Activated naive CD8-positive, alpha-beta T cell treated with anti-CD3 and anti-CD28 coated beads, Interleukin-2, amount 10 ng/mL, durations not matched to agents 7 days and 5 days (primary cell): ENCODE measurements around the gene PAAF1. TPM values are rescaled to one million over a fixed set of nuclear protein-coding genes. Genes with fewer than 3 reads are reported as not detected.
"Not testable (repeated sequence)": the region's sequence is repeated elsewhere in the genome, so short reads cannot be mapped to it uniquely, and the experiment has no call there.

Experiments used
- ATAC-seq: fragments of 150-1000 bp; cut with Tn5 transposase; one replicate; pipeline ENCODE4 v1.10.0; 2021; ENCODE audit warnings: low read depth, moderate library complexity
- POLR2A ChIA-PET: fragments of 350-600 bp; sonication (Branson Sonifier 250); formaldehyde crosslinking; loops from one replicate; lab custom pipeline; 2021; ENCODE audit warnings: antibody characterized with exemption; lab: Charles Lee
- DNase-seq: peaks from one replicate; pipeline ENCODE4 v3.0.0; 2021
- H3K27ac Mint-ChIP-seq: one replicate; pipeline ENCODE4 v1.8.0; 2022; ENCODE audit warnings: mild to moderate bottlenecking, mixed read lengths
- H3K27me3 Mint-ChIP-seq: one replicate; pipeline ENCODE4 v1.8.0; 2022; ENCODE audit warnings: mild to moderate bottlenecking, moderate library complexity, mixed read lengths
- H3K36me3 Mint-ChIP-seq: one replicate; pipeline ENCODE4 v1.8.0; 2021; ENCODE audit warnings: mild to moderate bottlenecking, mixed read lengths
- H3K4me1 Mint-ChIP-seq: one replicate; pipeline ENCODE4 v1.8.0; 2021; ENCODE audit warnings: mixed read lengths
- H3K4me3 Mint-ChIP-seq: one replicate; pipeline ENCODE4 v1.8.0; 2022; ENCODE audit warnings: mild to moderate bottlenecking, moderate library complexity, mixed read lengths
- H3K9me3 Mint-ChIP-seq: one replicate; pipeline ENCODE4 v1.8.0; 2021; ENCODE audit warnings: mixed read lengths
- total RNA-seq, 2 experiments: library from RNA; stranded (reverse); gene quantifications; one replicate each; pipeline ENCODE4 v1.2.3, GENCODE V29; 2021

PAAF1 gene
- total RNA-seq, 2 experiments from 2014 or later = 21.3 to 22.9 TPM

GRCh38 chr11:73866095-73866579, 10.7 kb upstream of the PAAF1 start:
- Mint-ChIP-seq H3K36me3 (peaks cover 17% of the 10 kb centered on the region), H3K9me3 (no peaks in the 10 kb centered on the region), H3K4me3 (no peak overlapping the region), H3K27me3 (no peaks in the 10 kb centered on the region), H3K4me1 (no peaks in the 10 kb centered on the region), H3K27ac (no peak overlapping the region)
- POLR2A ChIA-PET = interaction anchor here (0.7 kb wide), 1 partner anchor 172 kb away, joined by 3 read pairs; no protein-coding TSS in a partner anchor
- DNase-seq = no peak
- no peak for ATAC-seq

- H3K27ac Mint-ChIP-seq = no peak overlapping the region
- POLR2A ChIA-PET = no interaction called here
- H3K27me3 Mint-ChIP-seq = no peaks in the 10 kb centered on the region
- no peaks in the 10 kb centered on the region for H3K9me3 Mint-ChIP-seq
- peaks cover 17% of the 10 kb centered on the region for H3K36me3 Mint-ChIP-seq
- ATAC-seq = no peak
- H3K4me1 Mint-ChIP-seq = no peaks in the 10 kb centered on the region
- DNase-seq = no peak
- no peak overlapping the region for H3K4me3 Mint-ChIP-seq
These were observed 10.2 kb upstream of the PAAF1 start for GRCh38 chr11:73866586-73866996.

- POLR2A ChIA-PET = no interaction called here
- ATAC-seq = no peak
- Mint-ChIP-seq H3K4me1 (no peaks in the 10 kb centered on the region), H3K4me3 (no peak overlapping the region), H3K9me3 (no peaks in the 10 kb centered on the region), H3K36me3 (peaks cover 14% of the 10 kb centered on the region), H3K27ac (no peak overlapping the region), H3K27me3 (no peaks in the 10 kb centered on the region)
- DNase-seq = no peak
These were observed 7.4 kb upstream of the PAAF1 start for GRCh38 chr11:73869332-73869949.

GRCh38 chr11:73870261-73870660, 6.5 kb upstream of the PAAF1 start:
- Mint-ChIP-seq H3K4me3 (no peak overlapping the region), H3K9me3 (no peaks in the 10 kb centered on the region), H3K27me3 (no peaks in the 10 kb centered on the region), H3K4me1 (peaks cover 8% of the 10 kb centered on the region), H3K36me3 (peaks cover 12% of the 10 kb centered on the region), H3K27ac (no peak overlapping the region)
- ATAC-seq (no peak), DNase-seq (no peak)
- POLR2A ChIA-PET = no interaction called here

GRCh38 chr11:73872749-73873357, 3.9 kb upstream of the PAAF1 start:
- POLR2A ChIA-PET = interaction anchor here (0.7 kb wide), 1 partner anchor 117 kb away, joined by 3 read pairs; no protein-coding TSS in a partner anchor
- ATAC-seq (no peak), DNase-seq (no peak)
- peaks cover 15% of the 10 kb centered on the region for H3K36me3 Mint-ChIP-seq
- peaks cover 19% of the 10 kb centered on the region for H3K4me1 Mint-ChIP-seq
- H3K27ac Mint-ChIP-seq = no peak overlapping the region
- no peaks in the 10 kb centered on the region for H3K9me3 Mint-ChIP-seq
- H3K27me3 Mint-ChIP-seq = no peaks in the 10 kb centered on the region
- no peak overlapping the region for H3K4me3 Mint-ChIP-seq

GRCh38 chr11:73875380-73875779, 1.4 kb upstream of the PAAF1 start:
- no peaks in the 10 kb centered on the region for H3K9me3 Mint-ChIP-seq
- H3K4me3 Mint-ChIP-seq = peak overlapping the region; percentile 100
- DNase-seq (no peak), ATAC-seq (no peak)
- peak overlapping the region; percentile 96 for H3K27ac Mint-ChIP-seq
- H3K36me3 Mint-ChIP-seq = peaks cover 15% of the 10 kb centered on the region
- peaks cover 19% of the 10 kb centered on the region for H3K4me1 Mint-ChIP-seq
- POLR2A ChIA-PET = no interaction called here
- no peaks in the 10 kb centered on the region for H3K27me3 Mint-ChIP-seq

DNA sequence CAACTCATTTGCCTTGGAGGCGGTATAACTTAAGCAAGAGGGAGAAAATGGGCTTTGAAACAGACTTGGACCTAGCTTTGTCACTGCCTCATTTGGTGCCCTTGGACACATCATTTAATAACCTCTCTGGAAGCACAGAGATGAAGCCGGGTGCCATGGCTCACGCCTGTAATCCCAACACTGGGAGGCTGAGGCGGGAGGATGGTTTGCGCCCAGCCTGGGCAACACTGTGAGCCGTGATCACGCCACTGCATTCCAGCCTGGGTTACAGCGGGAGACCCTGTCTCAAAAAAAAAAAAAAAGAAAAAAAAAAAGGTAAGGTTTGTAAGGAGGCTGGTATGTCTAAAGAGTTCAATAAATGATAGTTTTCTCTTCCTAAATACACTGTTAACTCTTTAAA, 959 bp upstream of the PAAF1 start:
- POLR2A ChIA-PET = interaction anchor here (0.8 kb wide), 1 partner anchor 88 kb away, joined by 3 read pairs; the partner anchor contains the start of gene MRPL48

GRCh38 chr11:73878771-73879170, 2.0 kb downstream of the PAAF1 start:
- Mint-ChIP-seq H3K27ac (no peak overlapping the region), H3K27me3 (no peaks in the 10 kb centered on the region), H3K36me3 (peaks cover 10% of the 10 kb centered on the region), H3K4me3 (no peak overlapping the region), H3K4me1 (peaks cover 19% of the 10 kb centered on the region), H3K9me3 (no peaks in the 10 kb centered on the region)
- no peak for ATAC-seq
- no peak for DNase-seq
- POLR2A ChIA-PET = no interaction called here

More for the DNA sequence above, 959 bp upstream of the PAAF1 start:
- H3K4me1 Mint-ChIP-seq = peaks cover 19% of the 10 kb centered on the region
- peak overlapping the region; percentile 96 for H3K27ac Mint-ChIP-seq
- no peaks in the 10 kb centered on the region for H3K9me3 Mint-ChIP-seq
- peak overlapping the region; percentile 100 for H3K4me3 Mint-ChIP-seq
- DNase-seq (no peak), ATAC-seq (no peak)
- no peaks in the 10 kb centered on the region for H3K27me3 Mint-ChIP-seq
- peaks cover 15% of the 10 kb centered on the region for H3K36me3 Mint-ChIP-seq

DNA sequence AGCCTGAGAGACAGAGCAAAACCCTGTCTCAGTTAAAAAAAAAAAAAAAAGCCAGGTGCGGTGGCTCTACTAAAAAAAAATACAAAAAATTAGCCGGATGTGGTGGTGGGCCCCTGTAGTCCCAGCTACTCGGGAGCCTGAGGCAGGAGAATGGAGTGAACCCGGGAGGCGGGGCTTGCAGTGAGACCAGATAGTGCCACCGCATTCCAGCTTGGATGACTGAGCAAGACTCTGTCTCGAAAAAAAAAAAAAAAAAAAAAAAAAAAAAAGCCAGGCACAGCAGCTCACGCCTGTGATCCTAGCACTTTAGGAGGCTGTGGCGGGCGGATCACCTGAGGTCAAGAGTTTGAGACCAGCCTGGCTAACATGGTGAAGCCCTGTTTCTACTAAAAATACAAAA, 3.6 kb downstream of the PAAF1 start:
- DNase-seq, H3K4me1 Mint-ChIP-seq, H3K9me3 Mint-ChIP-seq, ATAC-seq, H3K4me3 Mint-ChIP-seq, H3K27ac Mint-ChIP-seq, H3K36me3 Mint-ChIP-seq, H3K27me3 Mint-ChIP-seq: not testable (repeated sequence)
- POLR2A ChIA-PET = interaction anchor here (0.5 kb wide), 1 partner anchor 101 kb away, joined by 3 read pairs; no protein-coding TSS in a partner anchor

DNA sequence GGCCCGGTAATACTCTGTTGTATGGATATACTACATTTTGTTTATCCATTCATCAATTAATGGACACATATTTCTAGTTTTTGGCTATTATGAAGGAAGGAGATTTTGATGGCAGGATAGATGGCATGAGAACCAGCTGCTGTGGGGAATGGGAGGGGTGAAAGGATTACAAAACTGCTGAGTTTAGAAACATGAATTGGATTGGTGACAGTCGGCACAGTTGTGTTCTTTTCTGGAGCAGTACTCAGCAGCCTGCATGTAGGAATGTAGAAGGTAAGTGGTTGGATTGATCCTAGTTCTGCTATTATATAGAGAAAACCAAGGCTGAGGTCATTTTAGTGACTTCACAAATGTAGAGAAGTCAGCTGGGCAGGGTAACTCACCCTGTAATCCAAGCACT, 7.1 kb downstream of the PAAF1 start:
- H3K27ac Mint-ChIP-seq = peak overlapping the region; percentile 4
- peaks cover 3% of the 10 kb centered on the region for H3K4me1 Mint-ChIP-seq
- H3K36me3 Mint-ChIP-seq = peaks cover 14% of the 10 kb centered on the region
- POLR2A ChIA-PET = no interaction called here
- no peak overlapping the region for H3K4me3 Mint-ChIP-seq
- H3K27me3 Mint-ChIP-seq = no peaks in the 10 kb centered on the region
- no peak for ATAC-seq
- no peak for DNase-seq
- H3K9me3 Mint-ChIP-seq = peaks cover 1% of the 10 kb centered on the region

- ATAC-seq (no peak), DNase-seq (no peak)
- H3K4me1 Mint-ChIP-seq = peaks cover 5% of the 10 kb centered on the region
- peaks cover 13% of the 10 kb centered on the region for H3K36me3 Mint-ChIP-seq
- H3K27ac Mint-ChIP-seq = no peak overlapping the region
- POLR2A ChIA-PET = no interaction called here
- no peak overlapping the region for H3K4me3 Mint-ChIP-seq
- peaks cover 1% of the 10 kb centered on the region for H3K9me3 Mint-ChIP-seq
- H3K27me3 Mint-ChIP-seq = no peaks in the 10 kb centered on the region
These were observed 11.4 kb downstream of the PAAF1 start for GRCh38 chr11:73888244-73888643.

- DNase-seq (no peak), ATAC-seq (no peak)
- POLR2A ChIA-PET = no interaction called here
- H3K4me3 Mint-ChIP-seq = no peak overlapping the region
- H3K36me3 Mint-ChIP-seq = peaks cover 10% of the 10 kb centered on the region
- H3K4me1 Mint-ChIP-seq = peaks cover 5% of the 10 kb centered on the region
- H3K27me3 Mint-ChIP-seq = no peaks in the 10 kb centered on the region
- H3K27ac Mint-ChIP-seq = no peak overlapping the region
- H3K9me3 Mint-ChIP-seq = peaks cover 1% of the 10 kb centered on the region
These were observed 12.2 kb downstream of the PAAF1 start for GRCh38 chr11:73889019-73889418.

GRCh38 chr11:73889536-73889935, 12.7 kb downstream of the PAAF1 start:
- Mint-ChIP-seq H3K9me3 (peaks cover 1% of the 10 kb centered on the region), H3K36me3 (peaks cover 10% of the 10 kb centered on the region), H3K27ac (no peak overlapping the region), H3K4me3 (no peak overlapping the region), H3K27me3 (no peaks in the 10 kb centered on the region), H3K4me1 (peaks cover 5% of the 10 kb centered on the region)
- POLR2A ChIA-PET = no interaction called here
- no peak for ATAC-seq
- no peak for DNase-seq

- POLR2A ChIA-PET = no interaction called here
- ATAC-seq = no peak
- no peak for DNase-seq
- no peak overlapping the region for H3K4me3 Mint-ChIP-seq
- peaks cover 7% of the 10 kb centered on the region for H3K36me3 Mint-ChIP-seq
- H3K27me3 Mint-ChIP-seq = no peaks in the 10 kb centered on the region
- H3K4me1 Mint-ChIP-seq = peaks cover 1% of the 10 kb centered on the region
- no peak overlapping the region for H3K27ac Mint-ChIP-seq
- no peaks in the 10 kb centered on the region for H3K9me3 Mint-ChIP-seq
These were observed 16.2 kb downstream of the PAAF1 start for GRCh38 chr11:73893041-73893440.
